ENCODE data around the gene NPIPA3.
"Not testable (repeated sequence)": the region's sequence is repeated elsewhere in the genome, so short reads cannot be mapped to it uniquely, and the experiment has no call there.

GRCh38 chr16:14680396-14680795 lies 22.8 kb upstream of the NPIPA3 start:
- TF ChIP-seq, protein P1, sequence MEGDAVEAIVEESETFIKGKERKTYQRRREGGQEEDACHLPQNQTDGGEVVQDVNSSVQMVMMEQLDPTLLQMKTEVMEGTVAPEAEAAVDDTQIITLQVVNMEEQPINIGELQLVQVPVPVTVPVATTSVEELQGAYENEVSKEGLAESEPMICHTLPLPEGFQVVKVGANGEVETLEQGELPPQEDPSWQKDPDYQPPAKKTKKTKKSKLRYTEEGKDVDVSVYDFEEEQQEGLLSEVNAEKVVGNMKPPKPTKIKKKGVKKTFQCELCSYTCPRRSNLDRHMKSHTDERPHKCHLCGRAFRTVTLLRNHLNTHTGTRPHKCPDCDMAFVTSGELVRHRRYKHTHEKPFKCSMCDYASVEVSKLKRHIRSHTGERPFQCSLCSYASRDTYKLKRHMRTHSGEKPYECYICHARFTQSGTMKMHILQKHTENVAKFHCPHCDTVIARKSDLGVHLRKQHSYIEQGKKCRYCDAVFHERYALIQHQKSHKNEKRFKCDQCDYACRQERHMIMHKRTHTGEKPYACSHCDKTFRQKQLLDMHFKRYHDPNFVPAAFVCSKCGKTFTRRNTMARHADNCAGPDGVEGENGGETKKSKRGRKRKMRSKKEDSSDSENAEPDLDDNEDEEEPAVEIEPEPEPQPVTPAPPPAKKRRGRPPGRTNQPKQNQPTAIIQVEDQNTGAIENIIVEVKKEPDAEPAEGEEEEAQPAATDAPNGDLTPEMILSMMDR (IDR thresholded peaks at IDR 0.05 in 4 of 5, conservative IDR thresholded peaks at IDR 0.05 in 1 of 5), result not testable (repeated sequence)
- not testable (repeated sequence) for TF ChIP-seq POLR2A (IDR thresholded peaks at IDR 0.05)

Measured in gastrocnemius medialis (tissue), 4 donors.